A549 (cell line): ENCODE data around the gene ADAMTS15. TPM values are rescaled to one million over a fixed set of nuclear protein-coding genes. Genes with fewer than 3 reads are reported as not detected.

Experiments
- ATAC-seq, 2 experiments: fragments of 200-7000 bp in 1 of 2; fragments of >200 bp in 1 of 2; cut with Nextera tagmentation in 1 of 2; cut with Tn5 transposase in 1 of 2; 3 replicates each; pipeline versions ENCODE4 v1.8.0 to v1.9.1; 2018 to 2020; ENCODE audit warnings: mild to moderate bottlenecking in 1 of 2, moderate library complexity in 1 of 2
- CTCF ChIA-PET: fragments of 300-600 bp; sonication (Branson Sonifier 250); formaldehyde crosslinking; extraction: SDS; loops from one replicate; lab custom pipeline; 2021; ENCODE audit warnings: antibody characterized with exemption, inconsistent platforms; lab: Yijun Ruan, JAX
- POLR2A ChIA-PET: fragments of 350-600 bp; formaldehyde crosslinking; extraction: SDS; loops from one replicate; lab custom pipeline; 2021; ENCODE audit warnings: antibody characterized with exemption, inconsistent platforms; lab: Yijun Ruan, JAX
- DNase-seq, 2 experiments: peaks; one replicate each; pipeline versions ENCODE4 v3.0.0 to v3.0.0-alpha.2; 2011 to 2016; ENCODE audit warnings: low read depth in 1 of 2, low spot score in 1 of 2
- FAIRE-seq: peaks from 2 replicates; lab custom pipeline; 2011; peaks lifted over from hg19 to GRCh38; lab: Jason Lieb, UNC
- H3K27ac ChIP-seq, 2 experiments: fragments of >200 bp; sonication (Bioruptor Twin); formaldehyde crosslinking; 3 replicates each; pipeline ENCODE4 v1.5.1; 2016 to 2017
- H3K4me1 ChIP-seq: fragments of >200 bp; sonication (Bioruptor Twin); formaldehyde crosslinking; 3 replicates; pipeline ENCODE4 v1.6.1; 2016
- H3K4me2 ChIP-seq: fragments of >200 bp; sonication (Bioruptor Twin); formaldehyde crosslinking; 3 replicates; pipeline ENCODE4 v1.6.1; 2016
- H3K4me3 ChIP-seq: fragments of >200 bp; sonication (Bioruptor Twin); formaldehyde crosslinking; 3 replicates; pipeline ENCODE4 v1.5.1; 2016
- H3K9me3 ChIP-seq: fragments of >200 bp; sonication (Bioruptor Twin); formaldehyde crosslinking; 3 replicates; pipeline ENCODE4 v1.6.1; 2016
- CEBPB ChIP-seq, 2 experiments: fragments of >200 bp in 1 of 2; sonication (Bioruptor Twin) in 1 of 2; formaldehyde crosslinking in 1 of 2; IDR thresholded peaks; 2 replicates each; pipeline ENCODE4 v1.6.1; 2012 to 2016
- EHF ChIP-seq: fragments of 250-450 bp; sonication (Bioruptor Pico); IDR thresholded peaks from 2 replicates; pipeline ENCODE4 v1.5.0; 2020; ENCODE audit warnings: mild to moderate bottlenecking
- FOSB ChIP-seq: fragments of 250-450 bp; sonication (Bioruptor Pico); IDR thresholded peaks from 2 replicates; pipeline ENCODE4 v1.5.0; 2020; ENCODE audit warnings: mild to moderate bottlenecking, moderate library complexity
- FOSL2 ChIP-seq, 2 experiments: fragments of 450-650 bp in 1 of 2; fragments of >200 bp in 1 of 2; sonication (Bioruptor Twin) in 1 of 2; formaldehyde crosslinking; IDR thresholded peaks; 2 replicates each; pipeline versions ENCODE4 v1.5.0 to v1.6.1; 2016 to 2020; ENCODE audit warnings: mild to moderate bottlenecking in 1 of 2, moderate library complexity in 1 of 2
- FOXS1 ChIP-seq: fragments of 250-450 bp; sonication (Bioruptor Pico); IDR thresholded peaks from 2 replicates; pipeline ENCODE4 v1.5.0; 2020; ENCODE audit warnings: mild to moderate bottlenecking, moderate library complexity
- JUNB ChIP-seq: fragments of >200 bp; sonication (Bioruptor Twin); formaldehyde crosslinking; IDR thresholded peaks from 2 replicates; pipeline ENCODE4 v1.6.1; 2016
- MAX ChIP-seq: IDR thresholded peaks from 2 replicates; pipeline ENCODE4 v1.6.1; 2012
- NPAS2 ChIP-seq: fragments of 250-450 bp; sonication (Bioruptor Pico); IDR thresholded peaks from 2 replicates; pipeline ENCODE4 v1.8.0; 2022; ENCODE audit warnings: mild to moderate bottlenecking, moderate library complexity, borderline replicate concordance
- PHF8 ChIP-seq: fragments of 200-600 bp; sonication (generic); IDR thresholded peaks from 2 replicates; pipeline ENCODE4 v1.6.1; 2016; ENCODE audit warnings: low read depth, mild to moderate bottlenecking, antibody characterized with exemption, moderate library complexity, borderline replicate concordance
- POLR2A ChIP-seq: IDR thresholded peaks from 2 replicates; pipeline ENCODE4 v1.6.1; 2012; ENCODE audit warnings: mild to moderate bottlenecking, low read length
- RAD21 ChIP-seq, 2 experiments: fragments of >200 bp in 1 of 2; sonication (Bioruptor Twin) in 1 of 2; formaldehyde crosslinking in 1 of 2; IDR thresholded peaks in 1 of 2; conservative IDR thresholded peaks in 1 of 2; 2 replicates in 1 of 2; 3 replicates in 1 of 2; pipeline ENCODE4 v1.6.1; 2012 to 2018; ENCODE audit warnings: inconsistent platforms in 1 of 2
- ZC3H11A ChIP-seq: fragments of 450-650 bp; IDR thresholded peaks from 2 replicates; pipeline ENCODE4 v1.6.1; 2014; ENCODE audit warnings: antibody characterized with exemption, mild to moderate bottlenecking
- WGBS: methylation state at CpG from one replicate; pipeline ENCODE4 v1.1.6; 2017; ENCODE audit errors: missing lambda C conversion rate; 5-methylcytosine and 5-hydroxymethylcytosine counted together
- polyA plus RNA-seq, 4 experiments: library from polyadenylated mRNA; depleted of rRNA in 3 of 4; stranded (reverse); fragments of >200 nt; fragmentation: RNase III in 1 of 4; extraction: RNeasy Plus Mini Kit Qiagen cat#74134 plus additional on column Dnase treatment in 1 of 4; gene quantifications; 2 replicates in 3 of 4; 3 replicates in 1 of 4; pipeline ENCODE4 v1.2.3, GENCODE V29; 2011 to 2017
- TF ChIP-seq, protein P1 (sequence below): fragments of 250-450 bp; sonication (Bioruptor Pico); IDR thresholded peaks from 2 replicates; pipeline ENCODE4 v1.5.0; 2021; ENCODE audit warnings: mild to moderate bottlenecking, moderate library complexity, borderline replicate concordance
- TF ChIP-seq, protein P2 (sequence below): fragments of 150-350 bp; IDR thresholded peaks from 2 replicates; pipeline ENCODE4 v1.6.1; 2014; ENCODE audit warnings: low read depth, mild to moderate bottlenecking, low read length
- TF ChIP-seq, protein P3 (sequence below): fragments of >200 bp; sonication (Bioruptor Twin); formaldehyde crosslinking; IDR thresholded peaks from 3 replicates; pipeline ENCODE4 v1.6.1; 2016
- TF ChIP-seq, protein P4 (sequence below): fragments of >200 bp; sonication (Bioruptor Twin); formaldehyde crosslinking; IDR thresholded peaks from 3 replicates; pipeline ENCODE4 v1.5.1; 2016

Gene ADAMTS15
- polyA plus RNA-seq, 2 of the 4 experiments (the other 2 are of a cell fraction): 2.2 to 4.0 TPM

DNA sequence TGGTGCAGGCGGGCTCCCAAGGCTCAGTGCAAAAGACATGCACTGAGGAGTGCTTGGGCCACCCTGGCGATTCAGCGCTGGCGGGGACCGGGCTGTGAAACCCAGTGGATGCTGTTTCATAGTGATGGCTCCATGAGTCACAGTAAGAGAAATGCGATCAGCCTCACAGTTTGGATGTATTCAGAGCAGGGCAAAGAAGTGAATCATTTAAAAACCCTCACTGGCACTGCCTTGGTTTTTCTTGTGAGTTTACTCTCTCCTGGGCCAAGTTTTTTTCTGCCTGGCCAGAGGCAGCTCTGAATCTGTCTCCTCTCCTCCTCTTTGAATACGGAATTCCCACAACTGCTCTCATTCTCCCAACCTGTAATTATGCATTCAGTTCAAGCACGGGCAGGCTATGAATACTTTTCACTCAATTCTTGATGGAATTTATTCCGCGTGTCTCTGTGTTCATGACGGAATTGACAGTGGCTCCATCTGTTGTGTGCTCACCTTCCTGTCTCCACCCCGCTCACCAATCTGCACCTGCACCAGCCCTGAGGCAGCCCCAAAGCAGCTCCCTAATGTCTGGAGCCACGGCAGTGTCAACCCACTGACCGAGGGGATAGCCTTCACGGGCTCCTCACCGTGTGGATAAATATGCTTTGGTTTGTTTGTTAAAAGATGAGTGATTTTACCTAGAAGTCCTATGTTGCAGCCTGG is 34.9 kb upstream of the ADAMTS15 start:
- CTCF ChIA-PET: interaction anchor here (0.6 to 2.7 kb wide), 5 partner anchors 13 to 201 kb away, joined by 3 to 16 read pairs (median 4); no protein-coding TSS in a partner anchor
- Histone ChIP-seq H3K9me3 (no peaks in the 10 kb centered on the region), H3K4me3 (no peak overlapping the region), H3K4me1 (peaks cover 13% of the 10 kb centered on the region), H3K4me2 (peak overlapping the region; percentile 36), H3K27ac (peak overlapping the region in 1 of 2 experiments; percentile 37; a peak in 1 of 6 replicates)
- WGBS: 49% methylated on average over 15 of the region's 16 CpGs
- peak; percentile 36 to 50 for DNase-seq
- peak; percentile 91 to 92 for ATAC-seq
- no peak for TF ChIP-seq FOSL2 (IDR thresholded peaks at IDR 0.05)
- TF ChIP-seq FOSL2 (CRISPR knock-in tag; IDR thresholded peaks at IDR 0.05): peak; percentile 29; the same call in 1 of the 2 replicates
- TF ChIP-seq FOSB (CRISPR knock-in tag): no peak
- POLR2A ChIA-PET: no interaction called here
- FAIRE-seq: no peak

DNA sequence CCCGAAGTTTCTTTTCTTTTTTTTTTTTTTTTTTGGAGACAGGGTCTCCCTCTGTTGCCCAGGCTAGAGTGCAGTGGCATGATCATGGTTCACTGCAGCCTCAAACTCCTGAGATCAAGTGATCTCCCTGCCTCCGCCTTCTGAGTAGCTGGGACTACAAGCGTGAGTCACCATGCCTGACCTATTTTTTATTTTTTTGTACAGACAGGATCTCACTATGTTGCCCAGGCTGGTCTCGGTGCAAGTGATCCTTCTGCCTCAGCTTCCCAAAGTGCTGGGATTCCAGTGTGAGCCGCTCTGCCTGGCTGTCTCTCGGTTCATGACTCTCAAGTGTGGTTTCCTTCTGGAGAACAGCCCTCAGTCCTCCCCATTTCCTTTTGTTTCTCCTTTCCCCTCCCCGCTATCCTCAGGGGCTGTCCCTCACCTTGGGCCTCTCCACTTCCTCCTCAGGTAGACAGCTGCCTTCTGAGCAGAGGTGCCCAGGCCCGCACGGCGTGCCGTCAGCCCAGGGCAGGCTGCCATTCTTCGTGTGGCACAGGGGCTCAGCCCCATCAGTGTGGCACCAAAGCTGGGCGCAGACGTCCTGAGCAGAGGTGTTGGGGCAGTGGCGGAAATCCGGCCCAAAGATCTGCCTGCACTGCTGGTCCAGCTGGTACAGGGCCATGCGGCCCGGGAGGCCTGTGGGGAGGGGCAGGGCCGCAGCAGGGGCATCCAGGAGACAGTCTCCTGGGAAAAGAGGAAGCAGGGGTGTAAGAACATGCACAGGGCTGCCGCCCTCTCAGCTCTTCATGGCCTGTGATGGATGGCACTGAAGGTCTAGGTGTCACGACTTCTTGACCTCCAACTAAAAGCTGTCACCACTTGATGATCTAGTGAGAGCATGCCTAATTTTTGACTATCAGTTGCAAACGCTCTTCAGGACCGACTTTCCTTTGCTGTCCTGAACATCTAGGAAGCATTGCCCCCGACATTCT is 34.1 kb upstream of the ADAMTS15 start:
- no peaks in the 10 kb centered on the region for H3K9me3 ChIP-seq
- DNase-seq (no peak), FAIRE-seq (no peak), ATAC-seq (peak in 1 of 2 experiments; percentile 31; a peak in 2 of 6 replicates)
- WGBS: 74% methylated on average over 14 of the region's 24 CpGs
- ChIA-PET POLR2A (interaction anchor here (0.6 kb wide), 1 partner anchor 28 kb away, joined by 3 read pairs; no protein-coding TSS in a partner anchor), CTCF (interaction anchor here (0.6 to 3.3 kb wide), 8 partner anchors 13 to 448 kb away, joined by 3 to 16 read pairs (median 4); no protein-coding TSS in a partner anchor)
- peak overlapping the region in 1 of 2 experiments; percentile 46; a peak in 1 of 6 replicates for H3K27ac ChIP-seq
- no peak overlapping the region for H3K4me3 ChIP-seq
- H3K4me2 ChIP-seq: peak overlapping the region; percentile 36; the same call in 2 of the 3 replicates
- TF ChIP-seq JUNB (no peak), NPAS2 (CRISPR knock-in tag) (no peak), ZC3H11A (no peak), FOXS1 (CRISPR knock-in tag) (no peak), MAX (no peak), PHF8 (no peak), RAD21 (conservative IDR thresholded peaks at IDR 0.05 in 1 of 2, IDR thresholded peaks at IDR 0.05 in 1 of 2) (no peak), POLR2A (no peak), CEBPB (IDR thresholded peaks at IDR 0.05) (no peak), EHF (CRISPR knock-in tag) (no peak)
- TF ChIP-seq, protein P1, sequence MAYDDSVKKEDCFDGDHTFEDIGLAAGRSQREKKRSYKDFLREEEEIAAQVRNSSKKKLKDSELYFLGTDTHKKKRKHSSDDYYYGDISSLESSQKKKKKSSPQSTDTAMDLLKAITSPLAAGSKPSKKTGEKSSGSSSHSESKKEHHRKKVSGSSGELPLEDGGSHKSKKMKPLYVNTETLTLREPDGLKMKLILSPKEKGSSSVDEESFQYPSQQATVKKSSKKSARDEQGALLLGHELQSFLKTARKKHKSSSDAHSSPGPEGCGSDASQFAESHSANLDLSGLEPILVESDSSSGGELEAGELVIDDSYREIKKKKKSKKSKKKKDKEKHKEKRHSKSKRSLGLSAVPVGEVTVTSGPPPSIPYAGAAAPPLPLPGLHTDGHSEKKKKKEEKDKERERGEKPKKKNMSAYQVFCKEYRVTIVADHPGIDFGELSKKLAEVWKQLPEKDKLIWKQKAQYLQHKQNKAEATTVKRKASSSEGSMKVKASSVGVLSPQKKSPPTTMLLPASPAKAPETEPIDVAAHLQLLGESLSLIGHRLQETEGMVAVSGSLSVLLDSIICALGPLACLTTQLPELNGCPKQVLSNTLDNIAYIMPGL (CRISPR knock-in tag): no peak
- TF ChIP-seq, protein P2, sequence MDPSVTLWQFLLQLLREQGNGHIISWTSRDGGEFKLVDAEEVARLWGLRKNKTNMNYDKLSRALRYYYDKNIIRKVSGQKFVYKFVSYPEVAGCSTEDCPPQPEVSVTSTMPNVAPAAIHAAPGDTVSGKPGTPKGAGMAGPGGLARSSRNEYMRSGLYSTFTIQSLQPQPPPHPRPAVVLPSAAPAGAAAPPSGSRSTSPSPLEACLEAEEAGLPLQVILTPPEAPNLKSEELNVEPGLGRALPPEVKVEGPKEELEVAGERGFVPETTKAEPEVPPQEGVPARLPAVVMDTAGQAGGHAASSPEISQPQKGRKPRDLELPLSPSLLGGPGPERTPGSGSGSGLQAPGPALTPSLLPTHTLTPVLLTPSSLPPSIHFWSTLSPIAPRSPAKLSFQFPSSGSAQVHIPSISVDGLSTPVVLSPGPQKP: no peak
- TF ChIP-seq, protein P3, sequence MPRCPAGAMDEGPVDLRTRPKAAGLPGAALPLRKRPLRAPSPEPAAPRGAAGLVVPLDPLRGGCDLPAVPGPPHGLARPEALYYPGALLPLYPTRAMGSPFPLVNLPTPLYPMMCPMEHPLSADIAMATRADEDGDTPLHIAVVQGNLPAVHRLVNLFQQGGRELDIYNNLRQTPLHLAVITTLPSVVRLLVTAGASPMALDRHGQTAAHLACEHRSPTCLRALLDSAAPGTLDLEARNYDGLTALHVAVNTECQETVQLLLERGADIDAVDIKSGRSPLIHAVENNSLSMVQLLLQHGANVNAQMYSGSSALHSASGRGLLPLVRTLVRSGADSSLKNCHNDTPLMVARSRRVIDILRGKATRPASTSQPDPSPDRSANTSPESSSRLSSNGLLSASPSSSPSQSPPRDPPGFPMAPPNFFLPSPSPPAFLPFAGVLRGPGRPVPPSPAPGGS: no peak
- TF ChIP-seq, protein P4, sequence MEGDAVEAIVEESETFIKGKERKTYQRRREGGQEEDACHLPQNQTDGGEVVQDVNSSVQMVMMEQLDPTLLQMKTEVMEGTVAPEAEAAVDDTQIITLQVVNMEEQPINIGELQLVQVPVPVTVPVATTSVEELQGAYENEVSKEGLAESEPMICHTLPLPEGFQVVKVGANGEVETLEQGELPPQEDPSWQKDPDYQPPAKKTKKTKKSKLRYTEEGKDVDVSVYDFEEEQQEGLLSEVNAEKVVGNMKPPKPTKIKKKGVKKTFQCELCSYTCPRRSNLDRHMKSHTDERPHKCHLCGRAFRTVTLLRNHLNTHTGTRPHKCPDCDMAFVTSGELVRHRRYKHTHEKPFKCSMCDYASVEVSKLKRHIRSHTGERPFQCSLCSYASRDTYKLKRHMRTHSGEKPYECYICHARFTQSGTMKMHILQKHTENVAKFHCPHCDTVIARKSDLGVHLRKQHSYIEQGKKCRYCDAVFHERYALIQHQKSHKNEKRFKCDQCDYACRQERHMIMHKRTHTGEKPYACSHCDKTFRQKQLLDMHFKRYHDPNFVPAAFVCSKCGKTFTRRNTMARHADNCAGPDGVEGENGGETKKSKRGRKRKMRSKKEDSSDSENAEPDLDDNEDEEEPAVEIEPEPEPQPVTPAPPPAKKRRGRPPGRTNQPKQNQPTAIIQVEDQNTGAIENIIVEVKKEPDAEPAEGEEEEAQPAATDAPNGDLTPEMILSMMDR: no peak
- H3K4me1 ChIP-seq: peaks cover 13% of the 10 kb centered on the region
